NT2/D1 (cell line): ENCODE results near the gene NTNG1.

ENCODE experiments used
- SUZ12 ChIP-seq: IDR thresholded peaks from 2 replicates; pipeline ENCODE4 v1.6.1; 2011; ENCODE audit not compliant: insufficient read length, insufficient read depth; ENCODE audit errors: extremely low read depth
- ZNF274 ChIP-seq: IDR thresholded peaks from 2 replicates; pipeline ENCODE4 v1.6.1; 2011; ENCODE audit warnings: mild to moderate bottlenecking, low read depth, low read length

DNA sequence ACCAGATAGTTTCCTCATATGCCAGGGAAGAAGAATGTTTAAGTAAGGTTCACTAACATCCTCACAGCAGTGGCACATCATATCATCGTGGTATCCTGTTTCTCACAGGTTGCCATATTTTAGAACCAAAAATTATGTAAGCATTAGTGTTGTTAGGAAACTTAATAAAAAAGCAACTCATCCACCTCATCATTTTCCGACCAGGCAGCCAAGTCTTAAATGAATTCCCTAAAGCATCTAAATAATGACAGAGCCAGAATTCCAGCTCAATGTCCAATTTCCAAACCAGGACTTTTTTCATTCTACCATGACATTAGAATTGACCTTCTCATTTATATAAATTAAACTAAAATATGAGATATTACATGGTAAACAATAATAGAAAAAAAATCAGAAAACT lies 272.7 kb downstream of the NTNG1 start:
- TF ChIP-seq ZNF274 = no peak
- TF ChIP-seq SUZ12 = no peak
